Non-pigmented ciliary epithelial cell (primary cell): ENCODE results near the gene TINCR.

Source experiments
- DNase-seq: peaks from one replicate; pipeline ENCODE4 v3.0.0-alpha.2; 2010; ENCODE audit warnings: low read depth

Gene TINCR

GRCh38 chr19:5588906-5589676 lies 21.3 kb upstream of the TINCR start:
- DNase-seq: no peak

DNA sequence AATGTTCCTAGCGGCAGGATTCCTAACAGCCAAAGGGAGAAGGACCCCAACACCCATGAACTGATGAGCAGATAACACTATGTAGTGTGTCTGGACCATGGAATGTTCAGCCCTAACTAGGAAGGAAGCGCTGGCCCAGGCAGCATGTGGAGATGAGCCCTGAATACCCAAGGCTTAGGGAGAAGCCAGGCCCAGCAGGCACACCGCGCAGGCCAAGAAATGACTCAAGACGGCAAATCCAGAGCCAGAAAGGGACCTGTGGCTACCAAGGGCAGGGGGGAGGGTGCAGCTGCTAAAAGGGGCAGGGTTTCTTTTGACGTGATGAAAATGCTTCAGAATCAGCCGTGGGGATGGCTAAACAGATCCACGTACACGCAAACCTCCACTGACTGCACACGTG lies 20.7 kb upstream of the TINCR start:
- DNase-seq: no peak

- DNase-seq: no peak
Measured at GRCh38 chr19:5587661-5588060, 19.9 kb upstream of the TINCR start.

DNA sequence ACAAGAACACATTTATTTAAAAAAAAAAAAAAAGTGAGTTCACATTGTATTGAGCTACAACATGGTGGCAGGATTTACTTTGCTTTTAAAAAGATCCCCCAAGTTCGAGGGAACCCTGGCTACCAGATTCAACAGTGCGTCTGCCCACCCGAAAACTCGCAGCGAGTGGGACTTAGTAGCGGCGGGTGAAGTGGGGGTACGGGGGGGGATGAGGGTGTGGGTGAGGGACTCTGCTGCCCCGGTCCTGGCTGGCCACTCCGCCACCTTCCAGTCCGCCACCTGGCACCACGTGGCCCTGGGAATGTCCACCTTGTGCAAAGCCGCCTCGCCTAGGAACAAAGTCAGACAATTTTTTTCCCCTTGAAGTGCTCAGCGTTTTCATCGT lies 19.3 kb upstream of the TINCR start:
- DNase-seq: no peak

DNA sequence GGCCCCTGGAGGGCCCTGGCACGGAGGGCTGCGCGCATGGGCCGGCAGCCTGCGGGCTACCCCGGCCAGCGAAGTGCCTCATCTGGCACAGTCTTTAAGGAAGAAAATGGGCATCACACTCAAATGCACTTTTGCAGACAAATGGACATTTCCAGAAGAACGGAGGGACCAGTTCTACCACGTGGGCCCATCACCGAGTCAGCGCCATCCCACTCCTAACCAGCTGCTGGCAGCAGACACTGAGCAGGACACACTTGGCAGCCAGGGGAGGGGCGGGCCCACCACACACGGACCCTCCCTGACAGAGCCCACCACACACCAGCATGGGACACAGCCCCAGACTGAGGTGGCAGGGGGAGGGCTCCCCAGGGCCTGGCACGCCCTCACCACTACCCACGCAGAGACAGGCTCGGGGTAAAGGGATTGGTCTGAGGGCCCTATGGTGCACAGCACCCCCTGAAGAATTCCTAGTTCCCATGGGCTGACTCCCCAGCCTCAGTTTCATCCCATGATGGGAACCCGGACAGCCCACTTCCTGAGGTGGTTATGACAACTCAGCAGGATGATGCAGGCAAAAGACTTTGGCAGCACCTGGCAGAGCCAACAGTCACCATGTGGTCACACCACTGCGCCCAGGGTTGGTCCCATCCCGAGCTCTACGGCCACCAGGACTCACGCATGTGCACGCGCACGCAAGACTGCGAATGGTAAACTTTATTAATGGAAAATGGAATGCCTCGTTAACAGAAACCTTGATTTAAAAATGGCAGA lies 18.7 kb upstream of the TINCR start:
- no peak for DNase-seq

DNA sequence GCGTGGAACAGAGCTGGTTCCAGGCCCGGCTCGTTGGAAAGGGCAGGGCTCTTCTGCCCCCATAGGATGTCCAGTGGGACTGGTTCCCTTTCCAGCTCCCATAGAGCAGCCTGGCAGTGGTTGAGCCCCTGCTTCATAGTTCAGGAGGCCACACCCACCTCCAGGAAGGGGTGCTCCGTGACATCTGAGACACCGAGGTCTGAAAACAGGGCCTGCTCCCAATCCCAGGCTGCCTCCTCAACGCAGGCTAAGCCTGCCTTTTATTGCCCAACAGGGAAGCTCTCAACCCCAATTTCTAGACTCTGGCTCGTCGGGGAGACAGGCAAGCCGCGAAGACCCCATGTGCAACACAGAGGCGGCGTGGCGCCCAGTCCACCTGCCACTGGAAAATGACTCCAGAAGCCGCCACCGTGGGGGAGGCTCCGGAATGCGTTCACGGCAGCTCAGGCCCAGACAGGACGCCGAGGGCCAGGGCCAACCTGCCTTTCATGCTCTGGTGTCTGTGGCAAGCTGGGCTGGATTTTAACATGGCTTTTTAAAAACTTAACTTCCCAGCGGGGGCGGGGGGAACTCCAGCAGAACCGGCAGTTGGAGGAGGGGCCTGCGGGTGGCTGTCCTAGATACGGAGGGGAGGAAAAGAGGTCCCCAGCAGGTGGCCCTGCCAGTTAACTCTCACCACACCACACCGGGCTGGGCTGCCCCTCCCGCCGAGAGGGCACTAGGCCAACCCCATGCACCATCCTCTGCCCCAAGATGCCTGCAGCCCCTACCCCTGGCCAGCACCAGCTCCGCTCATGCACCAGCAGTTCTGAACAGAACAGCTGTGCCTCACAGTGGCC lies 17.9 kb upstream of the TINCR start:
- no peak for DNase-seq

- no peak for DNase-seq
Measured at GRCh38 chr19:5580161-5580571, 12.4 kb upstream of the TINCR start.

- DNase-seq: no peak
Measured at GRCh38 chr19:5579697-5580096, 11.9 kb upstream of the TINCR start.

DNA sequence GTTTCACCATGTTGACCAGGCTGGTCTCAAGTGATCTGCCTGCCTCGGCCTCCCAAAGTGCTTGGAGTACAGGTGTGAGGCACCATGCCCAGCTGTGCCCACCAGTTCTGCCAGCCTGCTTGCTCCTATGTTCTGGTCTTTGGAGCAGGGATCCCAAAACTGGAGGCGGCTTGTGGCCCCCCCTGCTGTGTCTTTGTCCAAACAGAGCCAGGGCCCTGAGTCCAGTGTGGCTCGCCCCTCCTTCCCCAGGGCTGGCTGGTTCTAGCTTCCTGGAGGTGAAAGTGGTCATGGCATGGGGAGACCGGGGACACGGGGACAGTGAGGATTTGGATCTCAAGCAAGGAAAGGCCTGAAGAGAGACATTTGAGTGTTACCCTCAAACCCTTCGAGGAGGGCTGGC lies 11.5 kb upstream of the TINCR start:
- no peak for DNase-seq

DNA sequence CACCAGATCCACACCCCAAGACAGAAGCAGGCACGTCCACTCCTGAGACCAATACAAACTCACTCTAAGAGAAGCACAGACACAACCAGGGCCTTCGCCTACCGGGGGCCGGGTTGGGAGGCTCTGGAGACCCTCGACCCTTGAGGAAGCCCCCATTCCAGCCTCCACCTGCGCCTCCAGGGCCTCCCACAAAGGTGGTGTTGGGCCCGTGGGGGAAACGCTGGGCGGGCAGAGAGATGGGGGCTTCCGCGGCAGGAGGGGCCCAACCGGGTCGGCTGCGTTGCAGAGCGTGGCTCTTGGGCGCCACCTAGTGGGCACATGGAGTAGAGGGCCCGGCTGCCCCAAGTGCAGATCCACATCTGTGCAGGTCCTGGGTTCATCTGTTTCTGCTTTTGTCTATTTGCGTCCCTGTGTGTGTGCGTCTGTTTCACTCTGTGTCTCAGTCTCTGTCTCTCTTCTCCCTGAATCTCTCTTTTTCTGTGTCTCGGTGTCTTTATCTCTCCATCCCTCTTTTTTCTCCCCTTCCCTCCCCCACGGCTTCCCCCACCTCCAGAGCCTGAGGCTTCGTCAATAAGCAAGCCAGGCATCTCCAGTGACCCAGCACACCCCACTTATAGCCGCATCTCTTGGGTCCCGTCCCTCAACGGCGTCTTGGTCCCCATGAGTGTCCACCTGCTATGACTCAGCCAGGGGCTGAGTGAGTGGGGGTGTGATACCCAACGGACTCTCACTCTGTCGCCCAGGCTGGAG lies 10.5 kb upstream of the TINCR start:
- DNase-seq: no peak

DNA sequence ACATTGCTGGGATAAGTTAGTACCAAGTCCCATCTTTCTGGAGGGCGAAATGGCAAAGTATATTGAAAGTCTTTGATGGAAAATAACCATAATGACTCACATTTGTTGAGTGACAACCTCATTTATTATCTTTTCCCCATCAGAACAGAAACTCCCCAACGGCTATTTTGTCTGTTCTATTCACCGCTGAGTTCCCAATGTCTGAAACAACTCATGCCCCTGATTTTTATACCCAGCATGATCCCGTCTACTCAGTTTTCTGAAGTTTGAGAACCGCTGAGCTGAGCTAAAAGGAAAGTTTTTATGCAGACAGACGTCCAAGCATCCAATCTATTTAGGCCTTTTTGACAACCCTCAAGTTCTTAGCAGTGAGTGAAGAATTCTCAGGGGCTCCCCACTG lies 7.8 kb upstream of the TINCR start:
- DNase-seq: no peak

- DNase-seq: no peak
Measured at GRCh38 chr19:5572556-5573286, 5.0 kb upstream of the TINCR start.

GRCh38 chr19:5571777-5572176 lies 4.0 kb upstream of the TINCR start:
- DNase-seq: no peak

- DNase-seq: no peak
Measured at GRCh38 chr19:5567970-5568407, 236 bp upstream of the TINCR start.

DNA sequence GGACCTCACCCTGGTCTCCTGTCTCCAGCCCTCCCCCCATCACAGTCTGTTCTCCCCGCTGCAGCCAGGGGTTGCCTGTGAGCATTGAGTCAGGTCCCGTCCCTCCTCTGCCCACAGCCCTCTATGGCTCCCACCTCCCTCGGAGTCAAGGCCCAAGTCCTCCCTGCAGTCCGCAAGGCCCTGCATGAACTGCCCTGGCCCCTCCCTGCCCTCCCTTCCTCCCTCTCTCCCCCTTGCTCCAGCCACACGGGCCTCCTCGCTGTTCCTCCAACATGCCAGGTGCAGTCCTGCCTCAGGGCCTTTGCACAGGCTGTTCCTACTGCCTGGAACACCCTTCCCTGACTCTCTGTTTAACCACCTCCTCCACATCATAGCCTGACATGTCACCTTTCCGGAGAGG lies 2.8 kb downstream of the TINCR start:
- no peak for DNase-seq

DNA sequence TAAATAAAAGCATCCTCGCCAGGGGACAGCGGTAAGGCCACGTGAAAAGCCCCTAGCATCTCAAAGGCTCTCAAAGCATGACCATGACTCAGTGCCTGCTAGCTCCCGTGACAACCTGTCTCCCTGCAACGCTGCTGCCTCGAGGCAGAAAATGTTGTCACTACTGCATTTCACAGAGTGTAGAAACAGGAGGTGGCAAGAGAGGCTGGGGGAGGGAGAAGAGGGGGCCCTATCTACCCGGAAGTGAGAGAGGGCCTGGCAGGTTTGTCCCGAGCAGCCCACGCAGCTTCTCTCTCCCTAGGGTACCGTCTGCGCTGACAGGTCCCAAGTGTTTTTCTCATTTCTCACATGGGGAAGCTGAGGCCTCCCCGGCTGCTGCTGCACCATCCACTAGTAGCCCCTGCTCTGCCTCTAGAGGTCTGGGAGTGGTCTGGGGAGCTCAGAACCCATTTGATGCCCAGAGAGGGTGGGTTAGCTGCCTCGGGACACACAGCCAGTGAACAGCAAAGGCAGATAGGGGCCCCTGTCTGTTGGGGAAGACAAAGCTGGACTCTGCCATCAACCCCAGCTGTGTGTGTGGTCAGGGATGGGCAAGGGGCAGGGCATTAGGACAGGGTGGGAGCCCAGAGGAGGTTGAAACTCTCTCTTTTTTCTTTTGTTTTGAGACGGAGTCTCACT lies 3.7 kb downstream of the TINCR start:
- no peak for DNase-seq

GRCh38 chr19:5563008-5563431 lies 4.7 kb downstream of the TINCR start:
- no peak for DNase-seq

GRCh38 chr19:5562280-5562679 lies 5.5 kb downstream of the TINCR start:
- DNase-seq: no peak

DNA sequence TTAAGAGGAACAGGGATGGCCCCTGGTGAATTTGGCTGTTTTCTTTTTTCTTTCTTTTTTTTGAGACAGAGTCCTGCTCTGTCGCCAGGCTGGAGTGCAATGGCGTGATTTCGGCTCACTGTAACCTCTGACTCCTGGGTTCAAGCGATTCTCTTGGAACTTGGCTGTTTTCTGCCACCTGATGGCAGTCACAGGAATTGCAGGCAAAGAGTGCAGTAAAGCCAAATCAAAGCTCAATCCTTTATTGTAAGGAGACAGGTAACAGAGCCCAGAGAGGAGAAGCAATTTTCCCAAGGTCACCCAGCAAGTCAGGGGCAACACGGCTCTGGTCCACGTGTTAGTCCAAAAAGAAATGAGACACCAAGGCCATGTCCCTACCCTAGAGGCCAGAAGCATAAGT lies 6.2 kb downstream of the TINCR start:
- no peak for DNase-seq

DNA sequence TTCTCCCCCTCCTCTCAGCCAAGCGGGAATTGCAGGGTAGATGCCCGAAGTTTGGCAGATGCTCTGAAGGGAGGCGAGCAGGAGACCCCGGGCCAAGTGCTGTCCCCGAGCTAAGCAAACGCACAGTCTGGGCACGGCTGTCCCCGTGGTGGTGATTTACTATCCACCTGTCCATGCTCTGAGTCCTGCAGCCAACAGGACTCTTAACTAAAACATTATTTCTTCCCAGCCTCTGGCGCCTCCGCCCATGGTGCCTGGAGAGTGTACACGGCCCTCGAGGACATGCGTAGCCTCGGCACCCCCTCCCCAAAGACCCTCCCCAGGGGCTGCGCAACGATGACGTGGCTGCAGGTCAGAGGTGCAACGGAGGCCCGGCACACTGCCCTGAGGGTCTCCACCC lies 7.6 kb downstream of the TINCR start:
- no peak for DNase-seq

DNA sequence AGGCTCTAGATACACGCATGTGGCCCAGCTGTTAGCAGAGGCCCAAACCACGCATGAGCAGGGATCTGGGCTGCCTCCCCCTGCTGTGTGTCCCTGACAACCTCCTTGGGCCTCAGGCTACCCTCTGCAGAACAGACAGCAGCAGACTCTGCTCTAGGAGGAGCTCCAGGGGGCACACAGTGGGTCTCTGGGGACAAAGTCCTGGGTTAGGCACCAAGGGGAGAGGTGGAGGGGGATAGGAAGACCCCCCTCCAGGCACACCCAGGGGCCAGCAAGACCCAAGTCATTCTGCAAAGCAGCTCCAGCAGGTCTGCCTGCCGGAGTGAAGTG lies 8.0 kb downstream of the TINCR start:
- no peak for DNase-seq
